NCI-H524 treated with DMSO at 0.1 percent for 48 hours (cell line): ENCODE data around the gene SOX8.
"Not testable (repeated sequence)": the region's sequence is repeated elsewhere in the genome, so short reads cannot be mapped to it uniquely, and the experiment has no call there.

Experiments
- DNase-seq: peaks from one replicate; lab custom pipeline; 2025; lab: John Stamatoyannopoulos, UW

Gene SOX8

GRCh38 chr16:981695-982144 lies at the start of gene SOX8:
SOX8 (plus strand) TSS chr16:981770; CDS start chr16:981923, 153 bp downstream.
- no peak for DNase-seq

GRCh38 chr16:932831-933330 lies 48.7 kb upstream of the SOX8 start:
- no peak for DNase-seq

GRCh38 chr16:933581-933980 lies 48.0 kb upstream of the SOX8 start:
- no peak for DNase-seq

GRCh38 chr16:934178-934577 lies 47.4 kb upstream of the SOX8 start:
- no peak for DNase-seq

GRCh38 chr16:935684-936083 lies 45.9 kb upstream of the SOX8 start:
- no peak for DNase-seq

GRCh38 chr16:937311-937710 lies 44.3 kb upstream of the SOX8 start:
- DNase-seq = no peak

GRCh38 chr16:937723-938122 lies 43.8 kb upstream of the SOX8 start:
- no peak for DNase-seq

GRCh38 chr16:938136-938535 lies 43.4 kb upstream of the SOX8 start:
- DNase-seq = no peak

- DNase-seq = no peak
Observed at GRCh38 chr16:938752-939151, 42.8 kb upstream of the SOX8 start.

- no peak for DNase-seq
Observed at GRCh38 chr16:939311-939710, 42.3 kb upstream of the SOX8 start.

GRCh38 chr16:939941-940340 lies 41.6 kb upstream of the SOX8 start:
- DNase-seq = no peak

- no peak for DNase-seq
Observed at GRCh38 chr16:942436-943060, 39.0 kb upstream of the SOX8 start.

GRCh38 chr16:943971-944370 lies 37.6 kb upstream of the SOX8 start:
- DNase-seq = no peak

GRCh38 chr16:945271-946047 lies 36.1 kb upstream of the SOX8 start:
- no peak for DNase-seq

GRCh38 chr16:946048-946395 lies 35.5 kb upstream of the SOX8 start:
- DNase-seq = no peak

GRCh38 chr16:947255-947921 lies 34.2 kb upstream of the SOX8 start:
- no peak for DNase-seq

- not testable (repeated sequence) for DNase-seq
Observed at GRCh38 chr16:947922-948303, 33.7 kb upstream of the SOX8 start.

- not testable (repeated sequence) for DNase-seq
Observed at GRCh38 chr16:948767-949166, 32.8 kb upstream of the SOX8 start.

GRCh38 chr16:950733-951573 lies 30.6 kb upstream of the SOX8 start:
- DNase-seq = not testable (repeated sequence)

GRCh38 chr16:951660-952301 lies 29.8 kb upstream of the SOX8 start:
- no peak for DNase-seq

- no peak for DNase-seq
Observed at GRCh38 chr16:952321-952720, 29.2 kb upstream of the SOX8 start.

GRCh38 chr16:953818-954217 lies 27.8 kb upstream of the SOX8 start:
- not testable (repeated sequence) for DNase-seq
